GM23248 (cell line): ENCODE data around the gene NOC4L.

ENCODE experiments used
- EZH2 ChIP-seq: fragments of 200-600 bp; sonication (generic); IDR thresholded peaks from 2 replicates; pipeline ENCODE4 v1.6.1; 2018; ENCODE audit warnings: antibody characterized with exemption, mild to moderate bottlenecking; ENCODE audit not compliant: insufficient read depth, poor library complexity, severe bottlenecking
- EZH2phosphoT487 ChIP-seq: fragments of 200-600 bp; sonication (generic); IDR thresholded peaks from 2 replicates; pipeline ENCODE4 v1.6.1; 2018; ENCODE audit warnings: antibody characterized with exemption, moderate library complexity, mild to moderate bottlenecking, low read depth; ENCODE audit not compliant: insufficient read depth

- TF ChIP-seq EZH2 (no peak), EZH2phosphoT487 (no peak)
These were observed 52.0 kb downstream of the NOC4L start for GRCh38 chr12:132196038-132196872.
